ENCODE measurements around the gene CACNA1C. TPM values are rescaled to one million over a fixed set of nuclear protein-coding genes. Genes with fewer than 3 reads are reported as not detected.

CACNA1C gene
- polyA plus RNA-seq, 2 donors, result 2.1 to 2.5 TPM

DNA sequence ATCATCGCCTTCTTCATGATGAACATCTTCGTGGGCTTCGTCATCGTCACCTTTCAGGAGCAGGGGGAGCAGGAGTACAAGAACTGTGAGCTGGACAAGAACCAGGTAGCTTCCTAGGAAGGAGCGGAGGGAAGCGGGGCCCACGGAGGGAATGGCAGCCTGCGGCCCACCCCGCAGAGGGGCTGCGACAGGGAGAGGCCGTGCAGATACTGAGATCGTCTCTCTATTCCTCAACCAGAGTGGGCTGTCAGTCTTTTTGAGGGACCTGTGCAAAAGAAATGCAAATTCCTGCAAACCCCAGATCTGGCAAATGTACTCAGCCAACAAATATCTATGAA lies 555.8 kb downstream of the CACNA1C start:
- Histone ChIP-seq H3K9me3 (ENCODE audit: control insufficient read depth in 2 of 2, insufficient read depth in 1 of 2, low read depth in 1 of 2, low read length in 1 of 2) (no peaks in the 10 kb centered on the region), H3K4me3 (ENCODE audit: low read depth in 1 of 2, low read length in 2 of 2) (no peak overlapping the region), H3K4me1 (ENCODE audit: control insufficient read depth in 2 of 2, insufficient read depth in 2 of 2, low read length in 1 of 2) (peaks cover 0 to 1% of the 10 kb centered on the region in 2 donors), H3K27me3 (ENCODE audit: control insufficient read depth in 1 of 2, insufficient read depth in 2 of 2, low read length in 2 of 2) (no peaks in the 10 kb centered on the region), H3K36me3 (ENCODE audit: control insufficient read depth in 2 of 2, insufficient read depth in 2 of 2, low read length in 1 of 2) (no peaks in the 10 kb centered on the region), H3K27ac (ENCODE audit: low read depth in 2 of 2, low read length in 1 of 2) (no peak overlapping the region)
- 88 to 92% methylated on average over 12 of the region's 12 CpGs for WGBS, 2 donors

DNA sequence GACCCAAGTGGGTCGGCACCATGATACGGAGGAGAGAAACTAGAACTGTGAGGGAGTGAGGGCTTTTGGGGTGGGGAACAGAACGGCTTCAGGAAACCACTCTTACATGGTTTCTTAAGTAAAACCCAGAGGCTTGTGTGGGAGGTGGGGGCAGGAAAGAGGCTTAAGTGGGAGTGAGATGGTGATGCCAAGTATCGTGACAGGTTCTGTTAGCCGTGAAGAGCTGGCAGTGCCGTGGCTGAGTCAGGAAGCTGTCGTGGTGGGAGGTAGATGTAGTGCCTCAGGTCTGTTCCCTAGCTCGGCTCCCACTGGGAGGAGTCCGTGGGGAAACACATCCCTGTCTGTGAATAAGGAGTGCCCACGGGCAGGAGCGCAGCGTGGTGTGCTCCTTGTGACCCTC lies 556.2 kb downstream of the CACNA1C start:
- no peaks in the 10 kb centered on the region for H3K36me3 ChIP-seq (ENCODE audit: control insufficient read depth in 2 of 2, insufficient read depth in 2 of 2, low read length in 1 of 2)
- no peaks in the 10 kb centered on the region for H3K9me3 ChIP-seq (ENCODE audit: control insufficient read depth in 2 of 2, insufficient read depth in 1 of 2, low read depth in 1 of 2, low read length in 1 of 2)
- WGBS, 2 donors, result 57 to 66% methylated on average over 12 of the region's 12 CpGs
- H3K4me1 ChIP-seq (ENCODE audit: control insufficient read depth in 2 of 2, insufficient read depth in 2 of 2, low read length in 1 of 2), result peaks cover 0 to 2% of the 10 kb centered on the region in 2 donors
- H3K27me3 ChIP-seq (ENCODE audit: control insufficient read depth in 1 of 2, insufficient read depth in 2 of 2, low read length in 2 of 2), result no peaks in the 10 kb centered on the region
- no peak overlapping the region for H3K27ac ChIP-seq (ENCODE audit: low read depth in 2 of 2, low read length in 1 of 2)
- no peak overlapping the region for H3K4me3 ChIP-seq (ENCODE audit: low read depth in 1 of 2, low read length in 2 of 2)

DNA sequence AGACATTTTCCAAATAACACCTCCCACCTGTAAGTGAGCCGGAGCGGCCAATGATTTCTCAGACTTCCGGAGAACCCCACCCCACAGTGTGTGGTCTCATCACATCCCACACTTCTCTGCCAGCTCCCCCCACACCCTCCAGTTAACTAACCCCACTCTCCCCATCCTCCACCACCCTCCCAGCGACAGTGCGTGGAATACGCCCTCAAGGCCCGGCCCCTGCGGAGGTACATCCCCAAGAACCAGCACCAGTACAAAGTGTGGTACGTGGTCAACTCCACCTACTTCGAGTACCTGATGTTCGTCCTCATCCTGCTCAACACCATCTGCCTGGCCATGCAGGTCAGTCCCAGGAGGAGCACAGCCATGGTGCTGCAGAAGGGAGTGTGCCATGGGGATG lies 557.6 kb downstream of the CACNA1C start:
- 93 to 94% methylated on average over 11 of the region's 11 CpGs for WGBS, 2 donors
- Histone ChIP-seq H3K4me1 (ENCODE audit: control insufficient read depth in 2 of 2, insufficient read depth in 2 of 2, low read length in 1 of 2) (peaks cover 0 to 2% of the 10 kb centered on the region in 2 donors), H3K36me3 (ENCODE audit: control insufficient read depth in 2 of 2, insufficient read depth in 2 of 2, low read length in 1 of 2) (no peaks in the 10 kb centered on the region), H3K4me3 (ENCODE audit: low read depth in 1 of 2, low read length in 2 of 2) (no peak overlapping the region), H3K27me3 (ENCODE audit: control insufficient read depth in 1 of 2, insufficient read depth in 2 of 2, low read length in 2 of 2) (no peaks in the 10 kb centered on the region), H3K27ac (ENCODE audit: low read depth in 2 of 2, low read length in 1 of 2) (no peak overlapping the region), H3K9me3 (ENCODE audit: control insufficient read depth in 2 of 2, insufficient read depth in 1 of 2, low read depth in 1 of 2, low read length in 1 of 2) (no peaks in the 10 kb centered on the region)

DNA sequence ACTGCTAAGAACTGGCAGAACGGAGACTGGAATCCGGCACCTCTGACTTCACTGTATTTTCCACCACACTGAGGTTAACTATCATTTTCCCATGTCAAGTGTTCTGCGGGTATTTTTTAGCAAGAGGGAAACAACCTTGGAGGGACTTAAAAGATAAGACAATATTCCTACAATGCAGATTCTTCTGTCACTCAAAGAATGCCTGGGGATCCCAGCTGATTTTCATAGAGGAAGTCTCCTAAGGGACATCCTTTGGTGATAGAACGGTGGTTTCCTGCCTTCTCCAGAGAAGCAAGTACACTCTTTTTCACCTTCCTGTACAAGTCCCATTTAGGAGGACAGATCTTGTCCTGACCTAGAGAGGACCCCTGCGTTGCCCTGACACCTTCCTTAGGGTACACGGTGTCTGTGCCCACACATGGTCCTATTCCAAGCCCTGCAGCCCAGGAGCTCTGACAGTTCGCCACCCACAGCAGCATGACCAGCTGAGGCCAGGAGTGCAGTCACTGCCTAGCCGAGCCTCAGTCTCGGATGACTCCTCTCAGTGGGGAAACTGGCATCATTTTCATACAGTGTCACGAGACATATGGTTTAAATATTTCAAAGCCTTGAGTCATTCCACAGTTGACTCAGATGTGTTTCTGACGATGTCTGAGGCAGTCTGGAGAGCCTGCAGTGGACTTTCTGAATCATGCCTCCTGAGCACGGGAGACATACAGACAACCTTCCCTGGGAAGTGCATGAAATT lies 560.7 kb downstream of the CACNA1C start:
- H3K27ac ChIP-seq (ENCODE audit: low read depth in 2 of 2, low read length in 1 of 2), result peak overlapping the region in 1 of 2 donors; percentile 14
- 42 to 50% methylated on average over 12 of the region's 12 CpGs for WGBS, 2 donors

DNA sequence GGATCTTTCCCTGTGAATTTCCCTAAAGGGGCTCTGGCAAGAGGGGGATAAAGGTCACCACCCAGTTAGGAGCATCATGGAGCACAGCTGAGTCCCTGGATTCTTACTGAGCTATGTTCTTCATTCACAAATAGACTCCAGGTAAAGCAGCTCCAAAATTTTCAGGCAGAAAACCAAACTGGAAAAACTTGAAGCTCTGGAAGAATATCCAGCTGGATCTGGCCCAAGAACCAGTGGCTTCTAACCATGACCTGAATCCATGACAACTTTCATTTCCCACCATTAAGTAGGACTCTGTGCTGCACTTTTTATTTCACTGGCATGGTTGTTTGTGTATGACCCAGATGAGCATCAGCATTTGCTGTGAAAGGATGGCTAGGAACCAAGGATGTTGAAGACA lies 561.6 kb downstream of the CACNA1C start:
- Histone ChIP-seq H3K27me3 (ENCODE audit: control insufficient read depth in 1 of 2, insufficient read depth in 2 of 2, low read length in 2 of 2) (no peaks in the 10 kb centered on the region), H3K27ac (ENCODE audit: low read depth in 2 of 2, low read length in 1 of 2) (no peak overlapping the region), H3K9me3 (ENCODE audit: control insufficient read depth in 2 of 2, insufficient read depth in 1 of 2, low read depth in 1 of 2, low read length in 1 of 2) (no peaks in the 10 kb centered on the region), H3K4me3 (ENCODE audit: low read depth in 1 of 2, low read length in 2 of 2) (no peak overlapping the region), H3K36me3 (ENCODE audit: control insufficient read depth in 2 of 2, insufficient read depth in 2 of 2, low read length in 1 of 2) (no peaks in the 10 kb centered on the region), H3K4me1 (ENCODE audit: control insufficient read depth in 2 of 2, insufficient read depth in 2 of 2, low read length in 1 of 2) (peaks cover 0 to 2% of the 10 kb centered on the region in 2 donors)

More for the DNA sequence above, 560.7 kb downstream of the CACNA1C start:
- Histone ChIP-seq H3K36me3 (ENCODE audit: control insufficient read depth in 2 of 2, insufficient read depth in 2 of 2, low read length in 1 of 2) (no peaks in the 10 kb centered on the region), H3K9me3 (ENCODE audit: control insufficient read depth in 2 of 2, insufficient read depth in 1 of 2, low read depth in 1 of 2, low read length in 1 of 2) (no peaks in the 10 kb centered on the region), H3K4me1 (ENCODE audit: control insufficient read depth in 2 of 2, insufficient read depth in 2 of 2, low read length in 1 of 2) (peaks cover 0 to 2% of the 10 kb centered on the region in 2 donors), H3K27me3 (ENCODE audit: control insufficient read depth in 1 of 2, insufficient read depth in 2 of 2, low read length in 2 of 2) (no peaks in the 10 kb centered on the region), H3K4me3 (ENCODE audit: low read depth in 1 of 2, low read length in 2 of 2) (no peak overlapping the region)

DNA sequence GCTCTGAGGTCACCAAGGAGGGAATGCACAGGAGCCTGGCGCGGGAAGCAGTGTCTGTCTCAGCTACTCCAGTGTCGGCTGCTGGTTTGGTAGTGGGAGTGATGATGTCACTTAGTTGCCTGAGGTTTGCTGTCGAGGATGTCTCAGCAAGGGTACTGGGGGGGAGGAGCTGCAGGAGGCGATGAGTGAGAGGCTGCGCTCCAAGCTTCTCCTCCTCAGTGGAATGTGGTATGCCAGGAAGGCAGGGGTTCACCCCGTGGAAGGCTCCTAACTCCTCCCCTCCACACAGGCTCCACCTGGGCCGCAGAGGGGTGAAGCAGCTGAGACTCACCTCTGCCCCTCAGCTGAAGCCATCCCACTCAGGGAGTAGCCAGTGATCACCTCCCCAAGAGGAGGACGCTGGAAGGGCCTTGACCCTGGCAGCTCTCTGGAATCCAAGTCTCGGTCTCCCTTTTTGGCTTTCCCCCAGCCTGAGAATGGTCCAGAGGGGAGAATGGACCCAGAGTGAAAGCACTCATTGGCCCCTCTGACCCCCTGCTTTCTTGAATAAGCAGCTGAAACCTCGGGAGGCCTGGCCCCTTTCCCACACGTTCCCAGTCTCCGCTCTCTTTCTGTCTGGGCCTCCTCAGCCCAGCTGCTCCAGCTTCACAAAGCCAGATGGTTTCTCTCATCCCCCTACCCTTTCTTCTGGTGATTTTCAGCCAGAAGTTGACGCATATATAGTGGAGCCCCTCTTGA lies 563.0 kb downstream of the CACNA1C start:
- H3K9me3 ChIP-seq (ENCODE audit: control insufficient read depth in 2 of 2, insufficient read depth in 1 of 2, low read depth in 1 of 2, low read length in 1 of 2), result no peaks in the 10 kb centered on the region
- H3K27ac ChIP-seq (ENCODE audit: low read depth in 2 of 2, low read length in 1 of 2), result no peak overlapping the region
- H3K27me3 ChIP-seq (ENCODE audit: control insufficient read depth in 1 of 2, insufficient read depth in 2 of 2, low read length in 2 of 2), result no peaks in the 10 kb centered on the region
- 65 to 68% methylated on average over 14 of the region's 14 CpGs for WGBS, 2 donors
- H3K36me3 ChIP-seq (ENCODE audit: control insufficient read depth in 2 of 2, insufficient read depth in 2 of 2, low read length in 1 of 2), result no peaks in the 10 kb centered on the region
- peaks cover 0 to 2% of the 10 kb centered on the region in 2 donors for H3K4me1 ChIP-seq (ENCODE audit: control insufficient read depth in 2 of 2, insufficient read depth in 2 of 2, low read length in 1 of 2)
- no peak overlapping the region for H3K4me3 ChIP-seq (ENCODE audit: low read depth in 1 of 2, low read length in 2 of 2)

DNA sequence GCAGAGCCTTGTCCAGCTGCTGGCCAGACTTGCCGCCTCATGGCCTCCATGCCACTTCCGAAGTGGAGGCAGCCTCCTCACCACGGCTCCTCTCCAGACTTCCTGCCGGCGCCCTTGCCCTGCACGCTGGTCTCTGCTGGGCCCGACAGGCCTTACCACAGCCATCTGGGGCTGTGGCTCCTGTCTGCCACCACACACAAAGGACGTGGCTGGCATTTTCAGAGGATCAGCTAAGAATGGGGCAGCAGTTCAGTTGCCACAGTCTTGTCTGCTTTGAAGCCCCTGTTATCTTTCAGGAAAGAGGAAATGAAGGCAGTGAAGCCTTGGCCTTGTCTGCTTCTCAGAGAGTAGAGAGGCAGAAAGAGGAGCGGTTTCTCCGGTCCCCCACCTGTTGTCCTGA lies 564.0 kb downstream of the CACNA1C start:
- Histone ChIP-seq H3K4me1 (ENCODE audit: control insufficient read depth in 2 of 2, insufficient read depth in 2 of 2, low read length in 1 of 2) (peaks cover 0 to 2% of the 10 kb centered on the region in 2 donors), H3K27ac (ENCODE audit: low read depth in 2 of 2, low read length in 1 of 2) (no peak overlapping the region), H3K36me3 (ENCODE audit: control insufficient read depth in 2 of 2, insufficient read depth in 2 of 2, low read length in 1 of 2) (no peaks in the 10 kb centered on the region), H3K4me3 (ENCODE audit: low read depth in 1 of 2, low read length in 2 of 2) (no peak overlapping the region), H3K9me3 (ENCODE audit: control insufficient read depth in 2 of 2, insufficient read depth in 1 of 2, low read depth in 1 of 2, low read length in 1 of 2) (no peaks in the 10 kb centered on the region), H3K27me3 (ENCODE audit: control insufficient read depth in 1 of 2, insufficient read depth in 2 of 2, low read length in 2 of 2) (no peaks in the 10 kb centered on the region)
- whole genome bisulfite sequencing, 2 donors, result 69 to 74% methylated on average over 10 of the region's 10 CpGs

DNA sequence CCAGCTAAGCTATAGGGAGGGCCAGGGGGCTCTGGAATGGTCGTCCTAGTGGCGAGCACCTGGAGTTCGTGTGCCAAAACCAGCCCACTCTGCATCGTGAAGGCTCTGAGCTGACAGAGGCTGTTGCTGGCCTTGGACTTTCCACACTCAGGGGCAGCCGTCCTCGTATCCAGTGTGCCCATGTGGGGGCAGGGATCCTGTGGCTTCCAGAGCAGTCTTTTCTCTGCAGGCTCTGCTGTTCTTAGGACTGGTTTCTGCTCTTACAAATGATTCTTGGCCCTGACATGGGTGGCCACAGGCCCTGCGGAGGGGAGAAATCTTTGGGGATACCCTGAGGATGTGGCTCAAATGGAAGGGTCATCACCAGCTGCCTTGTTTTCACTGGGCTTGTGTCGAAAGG lies 564.6 kb downstream of the CACNA1C start:
- peaks cover 0 to 2% of the 10 kb centered on the region in 2 donors for H3K4me1 ChIP-seq (ENCODE audit: control insufficient read depth in 2 of 2, insufficient read depth in 2 of 2, low read length in 1 of 2)
- H3K27ac ChIP-seq (ENCODE audit: low read depth in 2 of 2, low read length in 1 of 2), result no peak overlapping the region
- no peaks in the 10 kb centered on the region for H3K36me3 ChIP-seq (ENCODE audit: control insufficient read depth in 2 of 2, insufficient read depth in 2 of 2, low read length in 1 of 2)
- H3K4me3 ChIP-seq (ENCODE audit: low read depth in 1 of 2, low read length in 2 of 2), result no peak overlapping the region
- H3K9me3 ChIP-seq (ENCODE audit: control insufficient read depth in 2 of 2, insufficient read depth in 1 of 2, low read depth in 1 of 2, low read length in 1 of 2), result no peaks in the 10 kb centered on the region
- WGBS, 2 donors, result 87% methylated on average over 8 of the region's 8 CpGs
- H3K27me3 ChIP-seq (ENCODE audit: control insufficient read depth in 1 of 2, insufficient read depth in 2 of 2, low read length in 2 of 2), result no peaks in the 10 kb centered on the region

DNA sequence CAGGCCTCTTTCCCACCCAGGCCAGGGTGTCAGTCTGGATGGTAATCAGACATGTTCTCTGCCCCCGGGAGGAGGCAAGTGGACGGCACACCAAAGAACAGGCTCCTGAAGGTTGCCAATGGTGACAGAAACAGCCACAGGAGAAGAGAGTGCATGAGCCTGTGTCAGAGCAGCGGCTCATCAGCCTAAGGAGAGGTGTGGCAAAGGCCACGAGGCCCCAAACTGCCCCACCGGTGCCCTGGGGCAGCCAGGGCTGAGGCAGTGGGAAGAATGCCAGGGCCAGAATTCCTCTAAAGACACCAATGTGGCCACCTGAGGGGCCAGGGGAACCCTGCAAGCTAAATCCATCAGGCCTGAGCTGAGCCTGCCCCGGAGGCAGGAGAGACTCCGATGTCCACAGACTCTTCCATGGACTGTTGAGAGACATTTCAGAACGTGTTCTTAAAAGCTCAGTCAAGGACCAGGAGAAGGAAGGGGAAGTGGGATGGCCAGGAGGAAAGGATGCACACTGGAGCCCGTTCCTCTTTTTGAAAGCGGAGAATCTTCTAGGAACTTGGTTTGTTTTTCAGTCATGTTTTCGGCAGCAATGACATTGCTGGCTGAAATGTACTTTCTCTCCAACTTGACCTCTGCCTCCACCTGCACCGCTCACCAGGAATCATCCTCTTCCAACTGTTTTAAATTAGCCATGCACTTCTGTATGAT lies 565.7 kb downstream of the CACNA1C start:
- no peaks in the 10 kb centered on the region for H3K27me3 ChIP-seq (ENCODE audit: control insufficient read depth in 1 of 2, insufficient read depth in 2 of 2, low read length in 2 of 2)
- no peaks in the 10 kb centered on the region for H3K9me3 ChIP-seq (ENCODE audit: control insufficient read depth in 2 of 2, insufficient read depth in 1 of 2, low read depth in 1 of 2, low read length in 1 of 2)
- 78 to 82% methylated on average over 12 of the region's 12 CpGs for WGBS, 2 donors
- H3K36me3 ChIP-seq (ENCODE audit: control insufficient read depth in 2 of 2, insufficient read depth in 2 of 2, low read length in 1 of 2), result no peaks in the 10 kb centered on the region
- H3K27ac ChIP-seq (ENCODE audit: low read depth in 2 of 2, low read length in 1 of 2), result no peak overlapping the region
- peaks cover 0 to 2% of the 10 kb centered on the region in 2 donors for H3K4me1 ChIP-seq (ENCODE audit: control insufficient read depth in 2 of 2, insufficient read depth in 2 of 2, low read length in 1 of 2)
- H3K4me3 ChIP-seq (ENCODE audit: low read depth in 1 of 2, low read length in 2 of 2), result no peak overlapping the region

All from esophagus (tissue), 2 donors.